GM19328 (cell line): ENCODE data around the gene CRY1.

ENCODE experiments used
- ATAC-seq: cut with Tn5 transposase; IDR thresholded peaks from one replicate; pipeline ENCODE4 v1.9.1; 2021; ENCODE audit warnings: mild to moderate bottlenecking, moderate library complexity; ENCODE audit not compliant: unreplicated experiment

The CRY1 gene

GRCh38 chr12:107093417-107094182 is at the start of gene CRY1:
TSS of gene CRY1 (minus strand) at chr12:107093549. CDS start at chr12:107092961, 588 bp downstream.
- peak; percentile 87 for ATAC-seq

GRCh38 chr12:107139787-107140186 is 46.4 kb upstream of the CRY1 start:
- ATAC-seq = no peak

- no peak for ATAC-seq
Observed at GRCh38 chr12:107138990-107139389, 45.6 kb upstream of the CRY1 start.

- ATAC-seq = no peak
Observed at GRCh38 chr12:107135177-107135576, 41.8 kb upstream of the CRY1 start.

- ATAC-seq = no peak
Observed at GRCh38 chr12:107134558-107134957, 41.2 kb upstream of the CRY1 start.

GRCh38 chr12:107133462-107133861 is 40.1 kb upstream of the CRY1 start:
- ATAC-seq = no peak

- ATAC-seq = no peak
Observed at GRCh38 chr12:107131832-107132616, 38.7 kb upstream of the CRY1 start.

GRCh38 chr12:107130830-107131611 is 37.7 kb upstream of the CRY1 start:
- ATAC-seq = no peak

GRCh38 chr12:107129315-107129930 is 36.1 kb upstream of the CRY1 start:
- ATAC-seq = no peak

GRCh38 chr12:107127482-107128430 is 34.4 kb upstream of the CRY1 start:
- ATAC-seq = no peak

GRCh38 chr12:107126796-107127481 is 33.6 kb upstream of the CRY1 start:
- ATAC-seq = no peak

- no peak for ATAC-seq
Observed at GRCh38 chr12:107125833-107126232, 32.5 kb upstream of the CRY1 start.

GRCh38 chr12:107122452-107122958 is 29.2 kb upstream of the CRY1 start:
- no peak for ATAC-seq

GRCh38 chr12:107119091-107119490 is 25.7 kb upstream of the CRY1 start:
- no peak for ATAC-seq

GRCh38 chr12:107118624-107119023 is 25.3 kb upstream of the CRY1 start:
- ATAC-seq = no peak

GRCh38 chr12:107115119-107115518 is 21.8 kb upstream of the CRY1 start:
- ATAC-seq = no peak

GRCh38 chr12:107111314-107111713 is 18.0 kb upstream of the CRY1 start:
- ATAC-seq = no peak

- no peak for ATAC-seq
Observed at GRCh38 chr12:107109726-107110719, 16.7 kb upstream of the CRY1 start.
